SH-SY5Y (cell line): ENCODE data around the gene SRSF2.

Experiments used
- GATA2 ChIP-seq: IDR thresholded peaks from 2 replicates; pipeline ENCODE4 v1.6.1; 2011; ENCODE audit warnings: mild to moderate bottlenecking, low read depth, low read length
- GATA3 ChIP-seq: IDR thresholded peaks from 2 replicates; pipeline ENCODE4 v1.6.1; 2011; ENCODE audit warnings: low read depth, mild to moderate bottlenecking, low read length, moderate library complexity

- TF ChIP-seq GATA3 (no peak), GATA2 (no peak)
These were observed 10.7 kb upstream of the SRSF2 start for GRCh38 chr17:76747716-76748363.
